PFSK-1 (cell line): Measurements from ENCODE around the gene SERINC5. TPM values are rescaled to one million over a fixed set of nuclear protein-coding genes. Genes with fewer than 3 reads are reported as not detected.

ENCODE experiments used
- FOXP2 ChIP-seq: optimal IDR thresholded peaks from 2 replicates; pipeline ENCODE3; 2011; ENCODE audit warnings: borderline replicate concordance, control low read depth, inconsistent platforms; ENCODE audit not compliant: insufficient read depth; ENCODE audit errors: extremely low read length, extremely low read depth
- POLR2AphosphoS5 ChIP-seq: IDR thresholded peaks from 2 replicates; pipeline ENCODE4 v1.6.1; 2012; ENCODE audit warnings: low read depth, mild to moderate bottlenecking, control low read depth, low read length, moderate library complexity
- SIN3A ChIP-seq: IDR thresholded peaks from 2 replicates; pipeline ENCODE4 v1.6.1; 2012; ENCODE audit warnings: mild to moderate bottlenecking, low read length, moderate library complexity, borderline replicate concordance; ENCODE audit not compliant: insufficient read depth
- TAF1 ChIP-seq: IDR thresholded peaks from 2 replicates; pipeline ENCODE4 v1.6.1; 2012; ENCODE audit warnings: low read length, control low read depth, borderline replicate concordance; ENCODE audit not compliant: insufficient read depth
- polyA plus RNA-seq: library from polyadenylated mRNA; unstranded; fragments of >200 nt; gene quantifications from one replicate; pipeline ENCODE4 v1.2.1, GENCODE V29; 2012; ENCODE audit warnings: low read depth, missing spikeins; ENCODE audit not compliant: insufficient read length
- TF ChIP-seq, protein P1 (sequence below), 2 experiments: IDR thresholded peaks; 2 replicates each; pipeline versions ENCODE4 v1.6.1 to v1.8.0; 2011 to 2012; ENCODE audit warnings: low read depth in 2 of 2, low read length in 2 of 2, control low read depth in 1 of 2, inconsistent platforms in 1 of 2, mild to moderate bottlenecking in 1 of 2, moderate library complexity in 1 of 2; ENCODE audit not compliant: insufficient read depth in 1 of 2

Gene SERINC5
- 2.6 TPM for polyA plus RNA-seq

DNA sequence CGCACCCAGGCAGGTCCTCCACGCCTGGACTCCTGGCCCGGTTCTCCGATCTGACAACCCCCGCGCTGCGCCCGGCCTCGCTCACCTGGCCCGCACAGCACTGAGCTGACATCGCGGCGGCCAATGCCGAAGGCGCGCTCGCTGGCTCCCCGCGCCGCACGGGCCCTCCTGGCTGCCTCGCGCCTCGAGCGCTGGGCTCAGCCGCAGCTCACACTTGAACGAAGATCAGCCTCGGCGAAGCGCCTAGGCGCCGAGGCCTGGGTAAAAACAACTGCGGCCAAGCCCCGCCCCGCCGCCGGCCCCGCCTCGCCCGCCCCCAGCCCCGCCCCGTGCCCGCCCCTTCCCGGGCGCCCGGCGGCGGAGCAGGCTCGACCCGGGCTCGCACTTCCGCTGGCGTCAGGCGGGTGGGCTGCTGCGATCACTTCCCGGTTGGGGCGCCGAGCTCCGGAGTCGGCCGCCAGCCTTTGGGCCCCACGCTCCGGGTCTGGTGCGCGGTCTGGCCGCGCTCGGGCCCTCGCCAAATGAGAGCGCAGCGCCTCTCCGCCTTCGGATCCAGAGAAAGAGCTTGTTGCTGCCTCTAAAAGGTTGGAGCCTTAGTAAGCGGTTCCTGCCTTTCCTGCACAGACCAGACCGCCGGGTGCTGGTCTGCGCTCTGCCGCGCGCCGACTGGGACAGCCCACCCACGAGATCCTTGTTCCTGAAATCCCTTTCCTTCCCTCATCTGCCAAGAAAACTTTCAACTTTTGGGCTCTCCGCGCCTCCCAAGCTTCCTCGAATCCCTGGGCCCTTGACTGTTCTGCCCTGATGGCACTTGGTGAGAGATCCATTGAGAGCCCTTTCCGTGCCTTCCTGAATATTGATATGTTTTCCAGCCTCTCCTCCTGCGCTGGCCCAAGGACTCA is at the start of gene SERINC5:
Gene SERINC5 (minus strand): TSS at position 238 of the 902 bp plus-strand sequence. CDS start 126 bp downstream, at position 112.
- TF ChIP-seq SIN3A (no peak), TAF1 (0 out of 2 replicates have a peak, but pooled peaks have one; percentile 31), FOXP2 (peak; percentile 43), POLR2AphosphoS5 (peak; percentile 94)
- TF ChIP-seq, protein P1, sequence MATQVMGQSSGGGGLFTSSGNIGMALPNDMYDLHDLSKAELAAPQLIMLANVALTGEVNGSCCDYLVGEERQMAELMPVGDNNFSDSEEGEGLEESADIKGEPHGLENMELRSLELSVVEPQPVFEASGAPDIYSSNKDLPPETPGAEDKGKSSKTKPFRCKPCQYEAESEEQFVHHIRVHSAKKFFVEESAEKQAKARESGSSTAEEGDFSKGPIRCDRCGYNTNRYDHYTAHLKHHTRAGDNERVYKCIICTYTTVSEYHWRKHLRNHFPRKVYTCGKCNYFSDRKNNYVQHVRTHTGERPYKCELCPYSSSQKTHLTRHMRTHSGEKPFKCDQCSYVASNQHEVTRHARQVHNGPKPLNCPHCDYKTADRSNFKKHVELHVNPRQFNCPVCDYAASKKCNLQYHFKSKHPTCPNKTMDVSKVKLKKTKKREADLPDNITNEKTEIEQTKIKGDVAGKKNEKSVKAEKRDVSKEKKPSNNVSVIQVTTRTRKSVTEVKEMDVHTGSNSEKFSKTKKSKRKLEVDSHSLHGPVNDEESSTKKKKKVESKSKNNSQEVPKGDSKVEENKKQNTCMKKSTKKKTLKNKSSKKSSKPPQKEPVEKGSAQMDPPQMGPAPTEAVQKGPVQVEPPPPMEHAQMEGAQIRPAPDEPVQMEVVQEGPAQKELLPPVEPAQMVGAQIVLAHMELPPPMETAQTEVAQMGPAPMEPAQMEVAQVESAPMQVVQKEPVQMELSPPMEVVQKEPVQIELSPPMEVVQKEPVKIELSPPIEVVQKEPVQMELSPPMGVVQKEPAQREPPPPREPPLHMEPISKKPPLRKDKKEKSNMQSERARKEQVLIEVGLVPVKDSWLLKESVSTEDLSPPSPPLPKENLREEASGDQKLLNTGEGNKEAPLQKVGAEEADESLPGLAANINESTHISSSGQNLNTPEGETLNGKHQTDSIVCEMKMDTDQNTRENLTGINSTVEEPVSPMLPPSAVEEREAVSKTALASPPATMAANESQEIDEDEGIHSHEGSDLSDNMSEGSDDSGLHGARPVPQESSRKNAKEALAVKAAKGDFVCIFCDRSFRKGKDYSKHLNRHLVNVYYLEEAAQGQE (IDR thresholded peaks at IDR 0.05; ENCODE audit: insufficient read depth in 1 of 2, low read depth in 2 of 2, low read length in 2 of 2) = 0 out of 4 replicates have a peak, but pooled peaks have one; percentile 9 to 45

- no peak for TF ChIP-seq FOXP2
- TF ChIP-seq, protein P1 (IDR thresholded peaks at IDR 0.05; ENCODE audit: insufficient read depth in 1 of 2, low read depth in 2 of 2, low read length in 2 of 2) = no peak
- no peak for TF ChIP-seq TAF1
- TF ChIP-seq POLR2AphosphoS5 = no peak
- no peak for TF ChIP-seq SIN3A
Observed at GRCh38 chr5:80302636-80303035, 46.8 kb upstream of the SERINC5 start.

GRCh38 chr5:80300125-80300524 is 44.3 kb upstream of the SERINC5 start:
- TF ChIP-seq, protein P1 (IDR thresholded peaks at IDR 0.05; ENCODE audit: insufficient read depth in 1 of 2, low read depth in 2 of 2, low read length in 2 of 2) = no peak
- TF ChIP-seq TAF1 (no peak), FOXP2 (no peak), POLR2AphosphoS5 (no peak), SIN3A (no peak)

DNA sequence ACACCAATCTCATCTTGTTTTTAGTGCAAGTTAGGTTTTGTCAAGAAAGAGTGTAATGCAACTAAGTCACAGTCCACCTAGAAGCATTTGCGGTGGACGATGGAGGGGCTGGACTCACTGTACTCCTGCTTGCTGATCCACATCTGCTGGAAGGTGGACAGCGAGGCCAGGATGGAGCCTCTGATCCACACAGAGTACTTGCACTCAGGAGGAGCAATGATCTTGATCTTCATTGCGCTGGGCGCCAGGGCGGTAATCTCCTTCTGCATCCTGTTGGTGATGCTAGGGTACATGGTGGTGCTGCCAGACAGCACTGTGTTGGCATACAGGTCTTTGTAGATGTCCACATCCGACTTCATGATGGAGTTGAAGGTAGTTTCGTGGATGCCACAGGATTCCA is 43.8 kb upstream of the SERINC5 start:
- TF ChIP-seq POLR2AphosphoS5 = no peak
- no peak for TF ChIP-seq FOXP2
- TF ChIP-seq SIN3A = no peak
- TF ChIP-seq, protein P1 (IDR thresholded peaks at IDR 0.05; ENCODE audit: insufficient read depth in 1 of 2, low read depth in 2 of 2, low read length in 2 of 2) = no peak
- TF ChIP-seq TAF1 = no peak
